ENCODE results near the gene TEDC2. TPM values are rescaled to one million over a fixed set of nuclear protein-coding genes. Genes with fewer than 3 reads are reported as not detected.

The TEDC2 gene
- total and polyA plus RNA-seq, 10 of the 15 experiments (the other 5 are each of a cell fraction or from before 2014, with no cell fraction given), result 0.23 to 47.9 (median 19.1) TPM

GRCh38 chr16:2511996-2512734 lies 52.3 kb downstream of the TEDC2 start (continued):
- TF ChIP-seq, protein P1, sequence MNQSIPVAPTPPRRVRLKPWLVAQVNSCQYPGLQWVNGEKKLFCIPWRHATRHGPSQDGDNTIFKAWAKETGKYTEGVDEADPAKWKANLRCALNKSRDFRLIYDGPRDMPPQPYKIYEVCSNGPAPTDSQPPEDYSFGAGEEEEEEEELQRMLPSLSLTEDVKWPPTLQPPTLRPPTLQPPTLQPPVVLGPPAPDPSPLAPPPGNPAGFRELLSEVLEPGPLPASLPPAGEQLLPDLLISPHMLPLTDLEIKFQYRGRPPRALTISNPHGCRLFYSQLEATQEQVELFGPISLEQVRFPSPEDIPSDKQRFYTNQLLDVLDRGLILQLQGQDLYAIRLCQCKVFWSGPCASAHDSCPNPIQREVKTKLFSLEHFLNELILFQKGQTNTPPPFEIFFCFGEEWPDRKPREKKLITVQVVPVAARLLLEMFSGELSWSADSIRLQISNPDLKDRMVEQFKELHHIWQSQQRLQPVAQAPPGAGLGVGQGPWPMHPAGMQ (IDR thresholded peaks at IDR 0.05; ENCODE audit: borderline replicate concordance), result no peak
- TF ChIP-seq ETV6 (conservative IDR thresholded peaks at IDR 0.05 in 1 of 2, IDR thresholded peaks at IDR 0.05 in 1 of 2; ENCODE audit: borderline replicate concordance in 1 of 2, low read depth in 1 of 2) (no peak), NKRF (conservative IDR thresholded peaks at IDR 0.05) (no peak), ZBTB33 (IDR thresholded peaks at IDR 0.05) (no peak)
- TF ChIP-seq, protein P2, sequence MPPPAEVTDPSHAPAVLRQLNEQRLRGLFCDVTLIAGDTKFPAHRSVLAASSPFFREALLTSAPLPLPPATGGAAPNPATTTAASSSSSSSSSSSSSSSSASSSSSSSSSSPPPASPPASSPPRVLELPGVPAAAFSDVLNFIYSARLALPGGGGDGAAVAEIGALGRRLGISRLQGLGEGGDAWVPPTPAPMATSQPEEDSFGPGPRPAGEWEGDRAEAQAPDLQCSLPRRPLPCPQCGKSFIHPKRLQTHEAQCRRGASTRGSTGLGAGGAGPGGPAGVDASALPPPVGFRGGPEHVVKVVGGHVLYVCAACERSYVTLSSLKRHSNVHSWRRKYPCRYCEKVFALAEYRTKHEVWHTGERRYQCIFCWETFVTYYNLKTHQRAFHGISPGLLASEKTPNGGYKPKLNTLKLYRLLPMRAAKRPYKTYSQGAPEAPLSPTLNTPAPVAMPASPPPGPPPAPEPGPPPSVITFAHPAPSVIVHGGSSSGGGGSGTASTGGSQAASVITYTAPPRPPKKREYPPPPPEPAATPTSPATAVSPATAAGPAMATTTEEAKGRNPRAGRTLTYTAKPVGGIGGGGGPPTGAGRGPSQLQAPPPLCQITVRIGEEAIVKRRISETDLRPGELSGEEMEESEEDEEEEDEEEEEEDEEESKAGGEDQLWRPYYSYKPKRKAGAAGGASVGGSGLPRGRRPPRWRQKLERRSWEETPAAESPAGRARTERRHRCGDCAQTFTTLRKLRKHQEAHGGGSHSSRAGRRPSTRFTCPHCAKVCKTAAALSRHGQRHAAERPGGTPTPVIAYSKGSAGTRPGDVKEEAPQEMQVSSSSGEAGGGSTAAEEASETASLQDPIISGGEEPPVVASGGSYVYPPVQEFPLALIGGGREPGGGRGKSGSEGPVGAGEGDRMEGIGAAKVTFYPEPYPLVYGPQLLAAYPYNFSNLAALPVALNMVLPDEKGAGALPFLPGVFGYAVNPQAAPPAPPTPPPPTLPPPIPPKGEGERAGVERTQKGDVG (CRISPR knock-in tag; IDR thresholded peaks at IDR 0.05), result no peak

All from GM12878 (cell line).